ELR (cell line): ENCODE data around the gene BBS9.

Experiments used
- DNase-seq: peaks from one replicate; pipeline ENCODE4 v3.0.0-alpha.2; 2015; ENCODE audit warnings: low read depth

BBS9 gene

DNA sequence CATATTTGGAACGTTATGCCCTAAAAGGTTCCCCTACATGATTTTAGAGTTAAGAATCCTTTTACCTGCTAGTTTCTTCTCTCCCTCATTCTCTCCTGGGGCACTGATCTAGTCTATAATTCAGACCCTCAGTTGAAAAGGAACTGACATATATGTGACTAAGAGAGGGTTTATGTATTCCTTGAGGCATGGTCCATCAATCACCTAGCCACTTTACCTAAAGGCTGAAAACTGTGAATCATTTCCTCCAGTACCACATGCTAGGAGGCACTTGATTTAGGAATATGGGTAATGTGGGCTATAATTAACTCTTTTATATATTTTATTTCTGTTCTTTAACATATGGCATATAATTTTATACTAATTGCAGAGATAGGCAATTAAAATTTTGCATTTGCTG lies 303.5 kb downstream of the BBS9 start:
- peak; percentile 59 for DNase-seq

DNA sequence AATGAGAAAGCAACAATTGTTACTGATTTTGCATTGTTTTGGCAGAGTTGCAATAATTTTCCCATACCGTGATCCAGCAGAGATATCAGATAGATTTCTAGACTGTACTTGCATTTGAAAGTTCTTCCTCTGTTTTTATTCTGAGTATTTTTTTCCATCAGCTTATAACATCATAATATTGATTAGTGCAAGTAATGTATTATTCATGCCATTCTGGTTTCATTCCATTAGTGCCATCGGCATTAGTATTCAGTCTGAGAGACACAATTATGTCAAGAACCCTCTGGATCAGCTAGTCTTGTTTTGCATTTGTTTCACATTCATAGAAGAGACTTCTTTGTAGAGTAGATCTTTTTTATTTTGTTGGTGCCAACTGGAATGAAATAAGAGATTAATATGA lies 304.0 kb downstream of the BBS9 start:
- no peak for DNase-seq

GRCh38 chr7:33444511-33444910 lies 315.1 kb downstream of the BBS9 start:
- no peak for DNase-seq

DNA sequence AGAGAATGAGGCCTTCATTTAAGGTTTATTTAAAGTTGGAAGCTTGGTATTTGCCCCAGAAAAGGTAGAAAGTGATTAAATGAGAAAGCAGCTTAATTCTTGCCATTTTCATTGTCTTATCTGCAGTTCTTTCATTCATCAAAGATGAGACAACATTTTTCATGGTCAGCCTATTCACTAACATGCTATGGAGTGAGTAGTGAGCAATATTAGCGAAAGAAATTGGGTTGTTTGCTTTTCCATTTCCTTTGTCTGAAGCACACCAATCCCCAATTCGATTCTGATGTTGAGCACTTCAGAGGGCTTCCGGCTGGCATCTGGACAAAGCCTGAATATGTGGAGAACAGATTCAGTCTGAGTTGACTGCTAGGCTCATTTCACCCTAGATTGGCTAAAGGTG lies 317.2 kb downstream of the BBS9 start:
- no peak for DNase-seq

DNA sequence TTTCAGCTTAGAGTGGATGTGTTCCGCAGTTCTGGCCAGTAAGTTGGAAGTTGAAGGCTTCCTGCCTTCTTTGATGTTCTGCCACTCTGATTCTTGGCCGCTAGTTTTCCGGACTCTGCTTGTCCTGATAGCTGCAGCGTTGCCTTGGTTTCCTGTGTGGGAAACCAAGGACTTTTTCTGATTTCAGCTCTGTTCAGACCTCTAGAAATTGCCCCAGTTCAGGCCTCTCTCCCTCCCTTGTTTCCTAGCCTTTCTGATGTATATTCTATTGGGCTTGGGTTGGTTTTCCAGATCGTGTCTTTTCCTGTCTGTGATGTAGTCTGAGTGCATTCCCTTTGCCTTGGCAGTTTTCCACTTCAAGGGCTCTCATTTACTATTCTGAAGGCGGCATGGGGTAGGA lies 318.7 kb downstream of the BBS9 start:
- DNase-seq, result no peak

GRCh38 chr7:33449847-33450246 lies 320.5 kb downstream of the BBS9 start:
- no peak for DNase-seq

DNA sequence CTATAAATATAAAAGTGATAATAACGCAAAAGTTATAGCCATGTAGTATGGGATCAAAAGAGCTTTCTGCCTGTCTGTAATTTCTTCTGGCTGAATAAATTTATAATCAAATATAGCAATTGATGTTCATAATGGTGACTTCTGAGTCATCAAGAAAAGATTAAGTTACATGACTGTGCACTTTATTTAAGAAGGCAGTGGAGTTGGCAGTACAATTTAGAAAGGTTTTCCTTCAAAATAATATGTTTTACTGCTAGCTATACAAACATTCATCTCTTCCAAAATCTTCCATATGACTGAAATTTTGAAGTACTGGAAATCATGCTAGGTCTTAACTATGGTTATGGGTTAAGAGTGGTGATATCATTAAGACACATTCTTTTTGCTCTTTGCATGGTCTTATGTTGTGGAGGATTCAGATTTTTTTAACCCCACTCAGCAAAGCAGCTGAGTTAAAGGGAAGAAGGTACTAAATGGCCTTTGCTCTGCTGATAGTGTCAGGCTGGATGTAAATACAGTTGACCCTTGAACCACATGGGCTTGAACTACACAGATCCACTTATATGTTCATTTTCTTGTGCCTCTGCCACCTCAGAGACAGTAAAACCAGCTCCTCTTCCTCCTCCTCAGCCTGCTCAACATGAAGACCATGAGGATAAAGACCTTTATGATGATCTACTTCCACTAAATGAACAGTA lies 323.6 kb downstream of the BBS9 start:
- DNase-seq, result no peak

GRCh38 chr7:33457039-33457438 lies 327.7 kb downstream of the BBS9 start:
- DNase-seq, result no peak

GRCh38 chr7:33458581-33458980 lies 329.2 kb downstream of the BBS9 start:
- DNase-seq, result no peak

DNA sequence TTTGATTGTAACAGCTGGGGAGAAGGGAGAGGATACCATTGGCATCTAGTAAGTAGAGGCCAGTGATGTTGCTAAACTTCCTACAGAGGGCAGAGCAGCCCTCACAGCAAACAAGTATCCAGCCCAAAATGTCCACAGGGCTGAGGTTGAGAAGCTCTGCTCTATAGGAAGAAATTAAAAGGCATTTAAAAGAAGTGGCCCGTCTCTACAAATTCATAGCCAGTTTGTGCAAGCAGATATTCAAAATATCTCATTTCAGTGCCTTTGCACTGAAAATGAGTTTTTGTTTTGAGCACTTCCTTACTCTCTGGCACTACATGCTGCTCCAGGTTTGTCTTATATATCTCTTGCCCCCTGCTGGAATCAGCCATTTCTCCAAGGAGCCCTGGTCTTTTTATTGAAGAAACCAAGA lies 330.0 kb downstream of the BBS9 start:
- peak; percentile 64 for DNase-seq

DNA sequence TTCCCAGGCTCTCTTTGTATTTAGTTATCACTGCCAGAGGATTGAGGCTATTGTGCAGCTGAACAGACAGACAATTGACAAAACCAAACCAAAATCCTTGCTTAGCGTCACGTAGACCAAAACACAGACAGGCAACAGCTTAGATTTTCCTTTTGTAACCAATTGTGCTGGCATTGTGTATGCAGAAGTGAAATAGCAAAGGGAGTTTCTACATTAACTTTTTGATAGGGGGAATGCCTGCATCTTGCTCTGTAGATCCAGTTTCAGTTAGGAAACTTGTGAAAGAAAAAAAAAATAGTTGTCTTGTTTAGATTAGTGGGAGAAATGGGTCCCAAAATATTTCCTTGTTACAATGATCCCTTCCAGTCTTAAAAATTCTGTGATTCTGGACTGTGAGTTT lies 333.8 kb downstream of the BBS9 start:
- DNase-seq, result no peak

- DNase-seq, result no peak
Observed at GRCh38 chr7:33466203-33466602, 336.8 kb downstream of the BBS9 start.

- no peak for DNase-seq
Observed at GRCh38 chr7:33471636-33472242, 342.4 kb downstream of the BBS9 start.

GRCh38 chr7:33472348-33473025 lies 343.1 kb downstream of the BBS9 start:
- DNase-seq, result no peak

GRCh38 chr7:33477719-33478480 lies 348.5 kb downstream of the BBS9 start:
- DNase-seq, result no peak

GRCh38 chr7:33484476-33484875 lies 355.1 kb downstream of the BBS9 start:
- peak; percentile 4 for DNase-seq

DNA sequence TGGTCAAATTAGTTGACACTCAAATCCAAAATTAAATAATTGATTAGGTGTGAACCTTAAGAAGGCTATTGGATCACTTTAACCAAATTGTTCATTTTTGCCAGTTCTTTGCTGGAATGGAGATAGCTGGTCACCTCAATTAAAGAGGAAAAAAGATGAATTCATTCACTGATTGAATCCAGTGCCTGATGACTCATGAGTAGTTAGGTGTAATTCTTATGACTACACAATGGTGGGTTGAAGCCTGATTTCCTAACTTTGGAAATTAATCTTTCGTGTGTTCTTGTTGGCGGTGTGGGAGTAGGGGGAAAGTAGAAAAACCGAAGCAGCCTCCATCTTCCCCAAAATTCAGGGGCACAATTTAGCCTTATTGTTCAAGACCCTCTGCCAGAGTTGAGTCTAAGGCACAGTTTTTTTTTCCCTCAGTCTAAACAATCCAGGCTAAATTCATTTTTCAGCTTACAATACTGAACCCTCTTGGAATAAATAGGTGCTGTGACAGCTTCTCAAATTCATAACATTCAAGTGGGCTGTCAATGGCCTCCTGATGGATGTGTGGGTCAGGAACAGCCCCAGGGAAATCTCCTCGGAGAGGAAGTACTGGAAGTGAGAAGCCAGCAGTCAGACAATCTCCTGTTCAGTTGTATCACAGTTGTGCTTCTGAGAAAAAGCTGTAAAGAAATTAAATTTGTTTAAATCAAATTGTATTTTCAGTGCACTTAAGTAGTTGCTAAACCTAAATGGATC lies 356.6 kb downstream of the BBS9 start:
- DNase-seq, result peak; percentile 33

DNA sequence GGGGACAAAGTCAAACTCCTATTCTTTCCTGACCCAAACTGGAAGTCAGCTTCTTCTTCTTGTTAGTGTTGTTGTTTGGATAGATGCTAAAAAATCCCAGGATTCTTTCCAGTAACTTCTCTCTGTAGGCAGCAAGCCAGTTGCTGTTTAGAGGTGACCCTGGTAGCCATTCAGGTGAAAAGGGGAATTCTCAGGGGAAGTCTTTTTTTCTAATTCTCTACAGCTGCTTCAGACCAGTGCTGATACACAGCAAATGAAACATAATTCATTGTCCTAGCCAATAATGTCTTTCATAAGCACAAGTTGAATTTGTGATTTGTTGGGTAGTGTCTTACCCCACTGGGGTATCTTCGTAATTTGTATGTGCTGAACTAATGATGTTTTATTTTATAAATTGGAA lies 357.3 kb downstream of the BBS9 start:
- DNase-seq, result no peak

GRCh38 chr7:33487998-33488682 lies 358.8 kb downstream of the BBS9 start:
- no peak for DNase-seq

GRCh38 chr7:33494474-33494873 lies 365.1 kb downstream of the BBS9 start:
- no peak for DNase-seq

DNA sequence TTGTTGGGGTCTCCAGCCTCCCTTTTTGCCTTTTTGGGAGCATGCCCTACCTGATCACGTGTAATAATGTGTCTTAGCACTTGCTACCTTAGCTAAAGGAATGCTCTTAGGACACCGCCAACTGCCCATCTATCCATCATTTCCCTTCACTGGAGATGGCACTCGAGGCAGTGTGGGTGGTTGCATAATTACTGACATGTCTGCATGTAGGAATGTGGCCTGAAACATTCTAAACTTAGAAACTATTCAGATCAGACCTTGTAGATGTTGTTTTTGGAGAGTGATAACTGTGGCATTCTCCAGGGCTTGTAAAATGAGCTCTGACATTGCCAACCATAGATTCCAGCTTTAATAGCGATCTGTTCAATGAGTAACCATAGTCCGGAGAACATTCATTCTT lies 365.8 kb downstream of the BBS9 start:
- no peak for DNase-seq
